ENCODE measurements around the gene MRGPRF.

- TF ChIP-seq EP300 (IDR thresholded peaks at IDR 0.05), result no peak
- TF ChIP-seq, protein P1, sequence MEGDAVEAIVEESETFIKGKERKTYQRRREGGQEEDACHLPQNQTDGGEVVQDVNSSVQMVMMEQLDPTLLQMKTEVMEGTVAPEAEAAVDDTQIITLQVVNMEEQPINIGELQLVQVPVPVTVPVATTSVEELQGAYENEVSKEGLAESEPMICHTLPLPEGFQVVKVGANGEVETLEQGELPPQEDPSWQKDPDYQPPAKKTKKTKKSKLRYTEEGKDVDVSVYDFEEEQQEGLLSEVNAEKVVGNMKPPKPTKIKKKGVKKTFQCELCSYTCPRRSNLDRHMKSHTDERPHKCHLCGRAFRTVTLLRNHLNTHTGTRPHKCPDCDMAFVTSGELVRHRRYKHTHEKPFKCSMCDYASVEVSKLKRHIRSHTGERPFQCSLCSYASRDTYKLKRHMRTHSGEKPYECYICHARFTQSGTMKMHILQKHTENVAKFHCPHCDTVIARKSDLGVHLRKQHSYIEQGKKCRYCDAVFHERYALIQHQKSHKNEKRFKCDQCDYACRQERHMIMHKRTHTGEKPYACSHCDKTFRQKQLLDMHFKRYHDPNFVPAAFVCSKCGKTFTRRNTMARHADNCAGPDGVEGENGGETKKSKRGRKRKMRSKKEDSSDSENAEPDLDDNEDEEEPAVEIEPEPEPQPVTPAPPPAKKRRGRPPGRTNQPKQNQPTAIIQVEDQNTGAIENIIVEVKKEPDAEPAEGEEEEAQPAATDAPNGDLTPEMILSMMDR (IDR thresholded peaks at IDR 0.05), result no peak
Measured at GRCh38 chr11:69040051-69040450, 27.0 kb upstream of the MRGPRF start.
